ENCODE results near the gene ALDH16A1.
"Not testable (repeated sequence)": the region's sequence is repeated elsewhere in the genome, so short reads cannot be mapped to it uniquely, and the experiment has no call there.

Gene ALDH16A1

DNA sequence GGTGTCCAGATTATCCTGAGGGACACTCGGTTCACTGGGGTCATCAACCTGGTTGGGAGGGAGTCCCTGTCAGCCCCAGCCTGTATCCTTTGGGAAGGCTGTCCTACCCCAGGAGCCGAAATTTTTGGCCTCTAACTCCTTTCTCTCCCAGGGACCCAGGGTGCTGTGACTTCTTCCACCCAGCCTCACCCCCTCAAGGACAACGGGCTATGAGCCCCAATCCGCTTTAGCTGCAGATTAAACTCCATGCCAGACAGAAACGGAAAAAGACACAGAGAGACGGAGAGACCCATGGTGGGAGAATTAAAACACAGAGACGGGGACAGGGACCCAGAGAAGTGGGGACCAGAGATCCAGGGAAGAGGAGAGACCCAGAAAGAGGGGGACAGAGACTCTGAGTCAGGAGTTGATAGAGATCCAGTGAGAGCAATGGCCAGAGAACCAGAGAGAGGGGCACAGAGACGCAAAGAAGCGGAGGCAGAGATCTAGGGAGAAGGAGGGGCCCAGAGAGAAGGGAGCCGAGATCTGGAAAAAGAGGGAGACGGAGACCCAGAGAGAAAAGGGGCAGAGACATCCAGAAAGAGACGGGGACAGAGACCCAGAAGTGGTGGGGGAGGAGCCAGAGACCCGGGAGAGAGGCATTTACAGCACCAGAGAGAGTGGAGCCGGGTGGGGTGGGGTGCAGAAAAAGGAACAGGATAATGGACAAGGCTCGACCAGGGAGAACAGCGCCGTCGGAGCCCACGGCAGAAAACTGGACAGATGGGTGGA is 12.4 kb upstream of the ALDH16A1 start:
- H3K4me3 ChIP-seq (replicated peaks in 1 of 2; ENCODE audit: low read depth in 2 of 2, low read length in 2 of 2), result peak overlapping the region in 1 of 2 donors; percentile 3
- no peak for TF ChIP-seq CTCF (IDR thresholded peaks at IDR 0.05; ENCODE audit: low read depth, low read length)
- no peak for DNase-seq (ENCODE audit: low read depth in 2 of 2)

- DNase-seq (ENCODE audit: low read depth in 2 of 2), result no peak
- peak within 1 kb of the TSS; percentile 3 to 32 for H3K4me3 ChIP-seq (replicated peaks in 1 of 2; ENCODE audit: low read depth in 2 of 2, low read length in 2 of 2)
- no peak for TF ChIP-seq CTCF (IDR thresholded peaks at IDR 0.05; ENCODE audit: low read depth, low read length)
Measured at GRCh38 chr19:49441210-49441959, 11.6 kb upstream of the ALDH16A1 start, which contains the start of gene SLC17A7. TSS of gene SLC17A7 (minus strand) at chr19:49441527. CDS start at chr19:49441379, 148 bp downstream.

- DNase-seq (ENCODE audit: low read depth in 2 of 2), result no peak
- no peak for TF ChIP-seq CTCF (IDR thresholded peaks at IDR 0.05; ENCODE audit: low read depth, low read length)
- H3K4me3 ChIP-seq (replicated peaks in 1 of 2; ENCODE audit: low read depth in 2 of 2, low read length in 2 of 2), result no peak overlapping the region
Measured at GRCh38 chr19:49441960-49442350, 11.1 kb upstream of the ALDH16A1 start.

- no peak for DNase-seq (ENCODE audit: low read depth in 2 of 2)
- H3K4me3 ChIP-seq (replicated peaks in 1 of 2; ENCODE audit: low read depth in 2 of 2, low read length in 2 of 2), result peak overlapping the region in 1 of 2 donors; percentile 32
Measured at GRCh38 chr19:49442354-49442753, 10.7 kb upstream of the ALDH16A1 start.

DNA sequence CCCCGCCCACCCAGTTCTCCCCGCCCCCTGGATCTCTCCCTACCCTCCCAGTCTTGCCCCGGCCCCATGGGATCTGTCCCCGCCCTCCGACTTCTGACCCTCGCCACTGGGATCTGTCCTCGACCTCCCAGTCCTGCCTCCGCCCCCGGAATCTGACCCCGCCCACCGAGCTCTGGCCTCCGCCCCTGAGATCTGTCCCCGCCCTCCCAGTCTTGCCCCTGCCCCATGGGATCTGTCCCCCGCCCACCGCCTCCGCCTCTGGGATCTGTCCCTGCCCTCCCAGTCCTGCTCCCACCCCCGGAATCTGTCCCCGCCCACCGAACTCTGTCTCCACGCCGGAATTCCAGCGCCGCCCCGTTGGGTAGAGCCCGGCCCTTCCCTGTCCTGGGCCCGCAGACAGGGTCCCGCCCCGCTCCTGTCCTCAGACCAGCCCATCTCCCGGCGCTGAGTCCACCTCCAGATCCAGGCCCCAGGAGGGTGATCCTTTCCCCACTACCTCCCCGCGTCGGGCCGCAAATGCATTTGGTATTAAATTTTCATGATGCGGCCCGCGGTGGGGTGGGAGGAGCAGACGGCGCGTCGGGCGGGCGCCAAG is 10.2 kb upstream of the ALDH16A1 start:
- H3K4me3 ChIP-seq (replicated peaks in 1 of 2; ENCODE audit: low read depth in 2 of 2, low read length in 2 of 2), result peak overlapping the region; percentile 55 to 68
- peak; percentile 87 to 93 for DNase-seq (ENCODE audit: low read depth in 2 of 2)
- TF ChIP-seq CTCF (IDR thresholded peaks at IDR 0.05; ENCODE audit: low read depth, low read length), result no peak

More at GRCh38 chr19:49442354-49442753, 10.7 kb upstream of the ALDH16A1 start:
- no peak for TF ChIP-seq CTCF (IDR thresholded peaks at IDR 0.05; ENCODE audit: low read depth, low read length)

DNA sequence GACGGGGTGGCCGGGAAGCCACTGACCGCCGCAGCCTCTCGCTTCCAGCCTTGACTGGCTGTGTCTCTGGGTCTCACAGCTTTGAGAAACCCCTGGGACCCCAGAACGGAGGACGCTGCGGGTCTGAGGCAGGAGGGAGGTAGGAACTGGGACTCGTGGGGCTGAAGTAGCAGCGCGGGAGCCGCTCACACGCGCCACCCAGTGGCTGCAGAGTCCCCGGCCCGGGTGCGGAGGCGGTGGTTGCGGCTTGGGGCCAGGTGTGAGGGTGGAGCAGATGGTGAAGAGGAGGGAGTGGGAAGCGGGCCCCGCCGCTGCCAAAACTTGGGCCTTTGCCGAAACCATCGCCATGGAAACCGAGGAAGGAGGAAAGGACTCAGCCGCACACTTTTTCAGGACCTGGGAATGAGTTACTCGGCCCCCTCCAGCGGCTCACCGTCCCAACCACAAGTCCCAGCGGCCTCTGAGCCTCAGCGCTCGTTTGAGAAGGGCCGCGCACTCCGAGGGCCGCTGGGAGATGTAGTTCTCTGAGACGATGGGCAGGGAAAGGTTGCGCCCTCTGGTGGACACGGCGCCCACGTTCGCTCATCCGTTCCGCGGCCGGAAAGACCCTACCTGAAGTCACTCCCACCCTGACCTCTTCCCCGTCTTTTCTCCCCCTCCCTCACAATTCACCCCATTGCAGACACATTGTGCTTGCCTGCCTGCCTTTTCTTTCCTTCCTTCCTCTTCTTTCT is 9.5 kb upstream of the ALDH16A1 start:
- H3K4me3 ChIP-seq (replicated peaks in 1 of 2; ENCODE audit: low read depth in 2 of 2, low read length in 2 of 2), result peak overlapping the region; percentile 55 to 68
- peak; percentile 89 for TF ChIP-seq CTCF (IDR thresholded peaks at IDR 0.05; ENCODE audit: low read depth, low read length)
- peak; percentile 96 to 98 for DNase-seq (ENCODE audit: low read depth in 2 of 2)

- DNase-seq (ENCODE audit: low read depth in 2 of 2); H3K4me3 ChIP-seq (replicated peaks in 1 of 2; ENCODE audit: low read depth in 2 of 2, low read length in 2 of 2): not testable (repeated sequence)
Measured at GRCh38 chr19:49444100-49444700, 8.8 kb upstream of the ALDH16A1 start.
